Neural progenitor cell (in vitro differentiated cells): Measurements from ENCODE around the gene RAB40B.

Experiments used
- CTCF ChIP-seq: fragments of 200-600 bp; sonication (generic); IDR thresholded peaks from 2 replicates; pipeline ENCODE4 v1.5.1; 2017; ENCODE audit warnings: antibody characterized with exemption, mild to moderate bottlenecking
- EZH2 ChIP-seq: fragments of 200-600 bp; sonication (generic); IDR thresholded peaks from 2 replicates; pipeline ENCODE4 v1.6.1; 2017; ENCODE audit warnings: antibody characterized with exemption, mild to moderate bottlenecking, moderate library complexity

GRCh38 chr17:82631544-82631943 is 67.0 kb downstream of the RAB40B start:
- TF ChIP-seq CTCF = no peak
- TF ChIP-seq EZH2 = no peak
